Measurements from ENCODE around the gene GCN1.

GRCh38 chr12:120095331-120095730, 99.2 kb downstream of the GCN1 start:
- TF ChIP-seq CTCF (conservative IDR thresholded peaks at IDR 0.05 in 1 of 2, IDR thresholded peaks at IDR 0.05 in 1 of 2; ENCODE audit: low read depth in 1 of 2, low read length in 2 of 2), result no peak
- no peak for TF ChIP-seq EZH2 (IDR thresholded peaks at IDR 0.05; ENCODE audit: low read length, missing control alignments)
